ENCODE measurements around the gene PNP.
"Not testable (repeated sequence)": the region's sequence is repeated elsewhere in the genome, so short reads cannot be mapped to it uniquely, and the experiment has no call there.

The PNP gene

DNA sequence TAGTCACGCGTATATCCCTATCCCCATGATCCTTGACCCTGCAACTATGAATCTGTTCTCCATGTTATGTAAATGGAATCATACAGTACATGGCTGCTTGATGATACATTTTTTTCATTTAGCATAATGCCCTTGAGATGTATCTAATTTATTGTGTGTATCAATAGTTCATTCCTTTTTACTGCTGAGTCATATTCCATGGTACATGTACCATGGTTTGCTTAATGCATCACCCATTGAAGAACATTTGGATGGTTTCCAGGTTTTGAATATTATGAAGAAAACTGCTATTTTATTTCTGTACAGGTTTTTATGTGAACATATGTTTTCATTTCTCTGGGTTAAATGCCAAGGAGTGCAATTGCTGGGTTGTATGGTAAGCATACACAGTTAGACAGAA, 32.1 kb downstream of the PNP start:
- TF ChIP-seq Cebpa-rat (IDR thresholded peaks at IDR 0.05) = no peak
- no peak overlapping the region for H3K4me3 ChIP-seq
- H4K20me1 ChIP-seq = no peaks in the 10 kb centered on the region

DNA sequence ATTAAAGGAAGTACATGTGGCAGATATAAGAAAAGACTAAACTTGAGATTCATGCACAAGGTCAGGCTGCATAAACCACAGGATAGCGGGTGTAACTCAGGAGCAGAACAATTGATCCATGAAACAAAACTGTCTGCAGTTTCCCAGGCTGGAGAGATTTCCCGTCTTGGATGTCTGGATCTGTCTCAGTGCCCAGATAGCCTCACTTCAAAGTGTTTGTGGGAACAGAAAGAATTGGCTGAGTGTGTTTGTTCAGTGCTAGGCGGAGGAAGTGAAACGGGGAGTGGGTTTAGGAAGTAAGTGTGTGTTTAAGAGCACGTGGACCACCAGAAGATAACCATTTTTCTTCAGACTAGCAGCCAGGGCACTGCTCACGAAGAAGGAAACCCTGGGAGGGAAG, 34.7 kb downstream of the PNP start:
- H3K4me1 ChIP-seq = peaks cover 17 to 26% (median 21%) of the 10 kb centered on the region in 10 experiments
- no peak for TF ChIP-seq Cebpa-rat (IDR thresholded peaks at IDR 0.05)
- peak overlapping the region in 7 of 11 experiments; percentile 1 to 59 (median 16); a peak in 9 of 22 replicates for H3K27ac ChIP-seq
- no peak overlapping the region for H3K4me3 ChIP-seq
- H3K4me2 ChIP-seq = peak overlapping the region; percentile 12 to 81 (median 39); a peak in 20 of 22 replicates
- no peaks in the 10 kb centered on the region for H3K27me3 ChIP-seq
- H3K9ac ChIP-seq = no peak overlapping the region
- H3K9me3 ChIP-seq (replicated peaks in 1 of 11) = peaks cover 0 to 24% (median 14%) of the 10 kb centered on the region in 11 experiments; a peak in 15 of 22 replicates
- no peaks in the 10 kb centered on the region for H3K36me3 ChIP-seq
- H4K20me1 ChIP-seq = no peaks in the 10 kb centered on the region

More for the DNA sequence above, 32.1 kb downstream of the PNP start:
- Histone ChIP-seq H3K9me3 (replicated peaks in 1 of 11) (peaks cover 0 to 23% (median 13%) of the 10 kb centered on the region in 11 experiments; a peak in 14 of 22 replicates), H3K4me1 (peaks cover 25 to 44% (median 34%) of the 10 kb centered on the region in 10 experiments), H3K36me3 (no peaks in the 10 kb centered on the region), H3K4me2 (no peak overlapping the region), H3K27me3 (no peaks in the 10 kb centered on the region), H3K27ac (no peak overlapping the region), H3K9ac (no peak overlapping the region)

DNA sequence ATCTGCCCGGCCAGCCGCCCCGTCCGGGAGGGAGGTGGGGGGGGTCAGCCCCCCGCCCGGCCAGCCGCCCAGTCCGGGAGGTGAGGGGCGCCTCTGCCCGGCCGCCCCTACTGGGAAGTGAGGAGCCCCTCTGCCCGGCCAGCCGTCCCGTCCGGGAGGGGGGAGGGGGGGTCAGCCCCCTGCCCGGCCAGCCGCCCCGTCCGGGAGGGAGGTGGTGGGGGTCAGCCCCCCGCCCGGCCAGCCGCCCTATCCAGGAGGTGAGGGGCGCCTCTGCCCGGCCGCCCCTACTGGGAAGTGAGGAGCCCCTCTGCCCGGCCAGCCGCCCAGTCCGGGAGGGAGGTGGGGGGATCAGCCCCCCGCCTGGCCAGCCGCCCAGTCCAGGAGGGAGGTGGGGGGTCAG, 37.1 kb downstream of the PNP start:
- H3K27me3 ChIP-seq, H3K9ac ChIP-seq, H3K4me2 ChIP-seq, H3K4me3 ChIP-seq, H3K36me3 ChIP-seq, H4K20me1 ChIP-seq, H3K27ac ChIP-seq: not testable (repeated sequence)
- H3K4me1 ChIP-seq = peaks cover 6 to 16% (median 10%) of the 10 kb centered on the region in 10 experiments; a peak in 18 of 20 replicates
- peaks cover 0 to 14% (median 5%) of the 10 kb centered on the region in 11 experiments; a peak in 12 of 22 replicates for H3K9me3 ChIP-seq (replicated peaks in 1 of 11)

DNA sequence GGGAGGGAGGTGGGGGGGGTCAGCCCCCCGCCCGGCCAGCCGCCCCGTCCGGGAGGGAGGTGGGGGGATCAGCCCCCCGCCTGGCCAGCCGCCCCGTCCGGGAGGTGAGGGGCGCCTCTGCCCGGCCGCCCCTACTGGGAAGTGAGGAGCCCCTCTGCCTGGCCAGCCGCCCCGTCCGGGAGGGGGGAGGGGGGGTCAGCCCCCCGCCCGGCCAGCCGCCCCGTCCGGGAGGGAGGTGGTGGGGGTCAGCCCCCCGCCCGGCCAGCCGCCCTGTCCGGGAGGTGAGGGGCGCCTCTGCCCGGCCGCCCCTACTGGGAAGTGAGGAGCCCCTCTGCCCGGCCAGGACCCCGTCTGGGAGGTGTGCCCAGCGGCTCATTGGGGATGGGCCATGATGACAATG, 37.5 kb downstream of the PNP start:
- not testable (repeated sequence) for H3K9ac ChIP-seq, H3K36me3 ChIP-seq, H3K4me3 ChIP-seq, H3K27ac ChIP-seq, H3K4me2 ChIP-seq, H4K20me1 ChIP-seq, H3K27me3 ChIP-seq
- Histone ChIP-seq H3K9me3 (replicated peaks in 1 of 11) (peaks cover 0 to 11% (median 3%) of the 10 kb centered on the region in 11 experiments; a peak in 9 of 22 replicates), H3K4me1 (peaks cover 10 to 20% (median 13%) of the 10 kb centered on the region in 10 experiments)

DNA sequence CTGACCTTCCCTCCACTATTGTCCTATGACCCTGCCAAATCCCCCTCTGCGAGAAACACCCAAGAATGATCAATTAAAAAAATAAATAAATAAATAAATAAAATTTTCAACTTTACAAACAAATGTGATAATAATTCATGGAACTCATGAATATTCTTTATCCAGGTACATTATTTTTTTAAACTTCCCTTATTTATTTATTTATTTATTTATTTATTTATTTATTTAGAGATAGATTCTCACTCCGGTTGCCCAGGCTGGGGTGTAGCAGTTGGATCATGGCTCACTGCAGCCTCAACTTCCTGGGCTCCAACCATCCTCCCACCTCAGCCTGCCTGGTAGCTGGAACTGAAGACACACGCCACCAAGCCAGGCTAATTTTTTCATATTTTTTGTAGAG, 38.3 kb downstream of the PNP start:
- H3K4me3 ChIP-seq; H3K36me3 ChIP-seq; H4K20me1 ChIP-seq; H3K27ac ChIP-seq; H3K9me3 ChIP-seq (replicated peaks in 1 of 11); H3K9ac ChIP-seq; H3K4me2 ChIP-seq; H3K27me3 ChIP-seq: not testable (repeated sequence)
- H3K4me1 ChIP-seq = peaks cover 18 to 28% (median 21%) of the 10 kb centered on the region in 10 experiments

DNA sequence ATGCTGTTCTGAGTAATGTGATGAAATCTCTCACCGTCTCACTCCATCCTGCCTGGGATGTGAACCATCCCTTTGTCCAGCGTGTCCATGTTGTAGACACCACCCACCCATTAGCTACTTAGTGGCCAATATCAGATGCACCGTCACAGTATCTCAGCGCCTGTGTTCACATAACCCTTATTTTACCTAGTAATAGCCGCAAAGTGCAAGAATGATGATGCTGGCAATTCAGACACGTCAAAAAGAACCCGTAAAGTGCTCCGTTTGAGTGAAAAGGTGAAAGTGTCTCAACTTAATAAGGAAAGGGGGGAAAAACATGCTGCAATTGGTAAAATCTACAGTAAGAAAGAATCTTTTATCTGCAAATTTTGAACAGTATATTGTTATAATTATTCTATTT, 39.2 kb downstream of the PNP start:
- no peaks in the 10 kb centered on the region for H3K36me3 ChIP-seq
- H3K4me1 ChIP-seq = peaks cover 20 to 27% (median 23%) of the 10 kb centered on the region in 10 experiments
- H4K20me1 ChIP-seq = no peaks in the 10 kb centered on the region
- H3K27ac ChIP-seq = no peak overlapping the region
- H3K27me3 ChIP-seq = no peaks in the 10 kb centered on the region
- H3K9me3 ChIP-seq (replicated peaks in 1 of 11) = peaks cover 0 to 9% (median 3%) of the 10 kb centered on the region in 11 experiments; a peak in 9 of 22 replicates
- no peak for TF ChIP-seq Cebpa-rat (IDR thresholded peaks at IDR 0.05)
- no peak overlapping the region for H3K4me2 ChIP-seq
- H3K9ac ChIP-seq = no peak overlapping the region
- H3K4me3 ChIP-seq = no peak overlapping the region

DNA sequence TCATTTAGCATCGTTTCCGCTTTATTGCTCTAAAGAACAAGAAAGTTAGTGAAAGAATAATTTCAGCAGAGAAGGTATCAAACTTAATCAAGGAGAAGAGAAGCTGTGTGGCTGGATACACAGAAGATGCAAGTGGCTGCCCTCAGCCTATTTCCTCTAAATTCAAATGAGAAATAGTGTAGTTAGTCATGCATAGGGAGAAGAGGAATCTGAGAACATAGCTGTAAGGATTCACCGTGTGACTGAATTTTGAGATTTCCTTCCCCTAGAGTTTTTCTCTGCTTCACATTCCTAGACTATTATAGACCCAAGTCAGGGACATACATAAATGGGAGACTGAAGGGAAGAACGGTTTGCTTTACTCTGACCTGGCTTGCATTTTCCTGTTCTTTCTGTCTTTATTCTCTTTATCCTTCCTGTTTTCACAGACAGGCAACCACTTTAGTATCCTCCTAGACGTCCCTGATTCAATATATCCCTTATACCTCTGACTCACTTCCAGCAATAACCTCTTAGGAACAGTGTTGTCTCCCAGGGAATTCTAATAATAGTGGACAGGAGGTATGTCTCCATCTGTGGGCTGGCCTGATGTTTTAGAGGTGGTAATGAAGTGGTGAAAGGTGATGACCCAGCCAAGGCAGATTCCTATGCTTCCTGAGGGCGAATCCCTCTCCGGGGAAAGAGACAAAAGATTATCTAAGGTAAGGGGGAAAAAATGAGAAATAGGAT, 43.1 kb downstream of the PNP start:
- TF ChIP-seq Cebpa-rat (IDR thresholded peaks at IDR 0.05) = no peak
- Histone ChIP-seq H3K27ac (no peak overlapping the region), H3K4me2 (peak overlapping the region; percentile 21 to 54 (median 40)), H4K20me1 (no peaks in the 10 kb centered on the region), H3K36me3 (no peaks in the 10 kb centered on the region), H3K4me3 (no peak overlapping the region), H3K4me1 (peaks cover 13 to 16% (median 14%) of the 10 kb centered on the region in 10 experiments; a peak in 19 of 20 replicates), H3K27me3 (no peaks in the 10 kb centered on the region), H3K9ac (no peak overlapping the region), H3K9me3 (replicated peaks in 1 of 11) (peaks cover 0 to 4% (median 0%) of the 10 kb centered on the region in 11 experiments; a peak in 3 of 22 replicates)

DNA sequence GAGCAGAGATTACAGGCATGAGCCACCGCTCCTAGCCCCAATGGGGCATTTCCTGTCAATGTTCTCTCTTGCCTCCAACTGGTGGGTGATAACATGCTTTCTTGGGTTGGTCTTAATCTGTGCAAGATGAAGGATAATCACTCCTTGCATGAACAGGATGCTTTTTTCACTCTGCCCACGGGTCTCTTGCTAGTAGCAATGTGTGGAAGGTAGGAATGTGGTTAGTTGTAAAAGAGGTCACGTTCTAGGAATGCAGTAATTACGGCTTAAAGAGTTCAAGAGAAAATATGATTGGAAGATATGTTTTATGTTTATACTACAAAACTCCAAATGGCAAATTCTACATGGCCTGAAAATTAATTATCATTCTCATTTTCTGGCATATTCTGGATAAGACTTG, 46.6 kb downstream of the PNP start:
- peaks cover 10 to 25% (median 14%) of the 10 kb centered on the region in 11 experiments; a peak in 20 of 22 replicates for H3K9me3 ChIP-seq (replicated peaks in 1 of 11)
- TF ChIP-seq Cebpa-rat (IDR thresholded peaks at IDR 0.05) = no peak
- H3K4me1 ChIP-seq = peaks cover 13 to 16% (median 14%) of the 10 kb centered on the region in 10 experiments; a peak in 19 of 20 replicates
- no peaks in the 10 kb centered on the region for H4K20me1 ChIP-seq
- H3K9ac ChIP-seq = no peak overlapping the region
- H3K27ac ChIP-seq = no peak overlapping the region
- H3K4me3 ChIP-seq = no peak overlapping the region
- H3K36me3 ChIP-seq = no peaks in the 10 kb centered on the region
- H3K27me3 ChIP-seq = no peaks in the 10 kb centered on the region
- H3K4me2 ChIP-seq = no peak overlapping the region

DNA sequence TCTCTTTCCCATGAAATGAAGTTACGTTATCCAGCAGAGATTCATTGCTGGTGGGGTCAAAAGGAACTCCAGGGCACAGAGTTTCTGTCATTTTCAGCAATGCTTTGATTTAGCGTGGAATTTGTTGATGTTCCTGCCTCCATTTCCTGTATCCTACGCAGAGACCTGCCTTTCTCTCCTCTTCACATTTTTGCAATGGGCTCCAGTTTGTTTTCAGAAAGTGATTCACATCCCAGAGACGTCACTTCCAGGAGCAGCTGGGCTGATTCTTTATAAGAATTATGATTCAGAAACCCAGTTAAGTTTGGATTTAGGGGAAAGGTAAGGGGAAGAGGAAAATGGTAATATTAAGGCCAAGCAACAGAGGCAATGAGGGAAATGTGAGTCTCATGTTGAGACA, 47.7 kb downstream of the PNP start:
- Histone ChIP-seq H3K9me3 (replicated peaks in 1 of 11) (peaks cover 10 to 25% (median 14%) of the 10 kb centered on the region in 11 experiments; a peak in 20 of 22 replicates), H3K27ac (no peak overlapping the region), H3K4me3 (no peak overlapping the region), H3K27me3 (no peaks in the 10 kb centered on the region), H3K4me2 (no peak overlapping the region), H3K4me1 (peaks cover 7 to 11% (median 9%) of the 10 kb centered on the region in 10 experiments; a peak in 19 of 20 replicates), H3K9ac (no peak overlapping the region), H4K20me1 (no peaks in the 10 kb centered on the region), H3K36me3 (no peaks in the 10 kb centered on the region)
- no peak for TF ChIP-seq Cebpa-rat (IDR thresholded peaks at IDR 0.05)

DNA sequence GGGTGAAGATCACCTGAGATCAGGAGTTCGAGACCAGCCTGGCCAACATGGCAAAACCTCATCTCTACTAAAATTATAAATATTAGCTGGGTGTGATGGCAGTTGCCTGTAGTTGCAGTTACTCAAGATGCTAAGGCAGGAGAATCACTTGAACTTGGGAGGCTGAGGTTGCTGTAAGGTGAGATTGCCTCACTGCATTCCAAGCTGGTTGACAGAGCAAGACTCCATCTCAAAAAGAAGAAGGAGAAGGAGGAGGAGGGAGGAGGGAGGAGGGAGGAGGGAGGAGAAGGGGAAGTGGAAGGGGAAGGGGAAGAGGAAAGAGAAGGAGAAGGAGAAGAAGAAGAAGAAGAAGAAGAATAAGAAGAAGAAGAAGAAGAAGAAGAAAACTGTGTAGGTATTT, 53.1 kb downstream of the PNP start:
- H3K4me3 ChIP-seq = no peak overlapping the region
- H3K27me3 ChIP-seq = no peaks in the 10 kb centered on the region
- H3K36me3 ChIP-seq = no peaks in the 10 kb centered on the region
- no peak overlapping the region for H3K27ac ChIP-seq
- H3K4me1 ChIP-seq = peaks cover 0 to 5% (median 0%) of the 10 kb centered on the region in 10 experiments; a peak in 1 of 20 replicates
- H3K9me3 ChIP-seq (replicated peaks in 1 of 11) = peaks cover 10 to 25% (median 14%) of the 10 kb centered on the region in 11 experiments; a peak in 20 of 22 replicates
- no peak overlapping the region for H3K9ac ChIP-seq
- no peak overlapping the region for H3K4me2 ChIP-seq
- H4K20me1 ChIP-seq = no peaks in the 10 kb centered on the region
- no peak for TF ChIP-seq Cebpa-rat (IDR thresholded peaks at IDR 0.05)

All from BLaER1 treated with 17β-estradiol and CSF1 and Interleukin-3, amounts not matched to agents 10 nM and 100 nM (cell line).